Kidney capillary endothelial cell (primary cell): ENCODE measurements around the gene LGR5.
"Not testable (repeated sequence)": the region's sequence is repeated elsewhere in the genome, so short reads cannot be mapped to it uniquely, and the experiment has no call there.

Experiments
- DNase-seq: peaks from one replicate; pipeline ENCODE4 v3.0.0-alpha.2; 2018; ENCODE audit warnings: low spot score

Gene LGR5

DNA sequence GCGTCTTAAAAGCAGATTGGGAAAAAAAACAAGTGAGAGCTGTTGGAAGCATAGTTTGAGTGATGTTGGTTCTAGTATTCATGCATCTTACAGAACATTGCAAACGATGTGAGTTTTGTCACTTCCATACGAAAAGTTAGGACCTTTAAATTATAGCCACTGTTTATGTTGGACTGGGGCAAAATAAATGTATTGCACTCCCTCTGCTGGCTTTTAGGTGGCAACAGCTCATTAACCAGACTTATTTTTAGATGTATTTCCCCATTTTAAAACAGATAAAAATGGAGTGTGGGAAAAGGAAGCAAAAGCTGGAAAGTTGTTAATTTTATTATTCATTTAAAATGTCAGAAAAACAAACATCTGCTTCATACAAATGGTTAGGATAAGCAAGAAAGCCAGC lies 111.9 kb downstream of the LGR5 start:
- DNase-seq: no peak

DNA sequence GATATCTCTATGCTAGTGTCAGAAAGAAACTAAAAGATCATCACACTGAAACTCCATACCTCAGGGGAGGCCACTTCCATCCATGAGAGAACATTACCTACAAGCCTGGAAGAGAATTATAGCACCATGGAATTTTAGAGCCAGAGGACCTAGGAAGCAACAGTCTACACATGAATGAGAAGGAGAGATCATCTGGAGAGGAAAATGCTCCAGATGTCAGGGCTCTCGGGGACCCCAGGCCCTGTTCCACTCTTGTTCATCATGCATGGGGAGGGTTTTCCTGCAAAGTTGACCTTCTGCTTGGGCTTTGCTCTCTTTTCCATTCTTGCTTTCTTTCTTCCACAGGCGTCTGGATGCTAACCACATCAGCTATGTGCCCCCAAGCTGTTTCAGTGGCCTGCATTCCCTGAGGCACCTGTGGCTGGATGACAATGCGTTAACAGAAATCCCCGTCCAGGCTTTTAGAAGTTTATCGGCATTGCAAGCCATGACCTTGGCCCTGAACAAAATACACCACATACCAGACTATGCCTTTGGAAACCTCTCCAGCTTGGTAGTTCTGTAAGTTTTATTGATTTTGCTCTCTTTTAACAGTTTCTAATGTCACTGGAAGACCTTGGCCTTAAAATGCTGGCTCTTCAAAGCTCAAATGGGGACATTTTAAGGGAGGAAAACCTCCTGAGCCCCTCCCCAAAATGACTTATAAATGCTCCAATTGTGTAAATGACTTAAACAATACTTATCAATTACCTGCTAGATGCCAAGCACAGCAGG lies 113.3 kb downstream of the LGR5 start:
- DNase-seq: no peak

DNA sequence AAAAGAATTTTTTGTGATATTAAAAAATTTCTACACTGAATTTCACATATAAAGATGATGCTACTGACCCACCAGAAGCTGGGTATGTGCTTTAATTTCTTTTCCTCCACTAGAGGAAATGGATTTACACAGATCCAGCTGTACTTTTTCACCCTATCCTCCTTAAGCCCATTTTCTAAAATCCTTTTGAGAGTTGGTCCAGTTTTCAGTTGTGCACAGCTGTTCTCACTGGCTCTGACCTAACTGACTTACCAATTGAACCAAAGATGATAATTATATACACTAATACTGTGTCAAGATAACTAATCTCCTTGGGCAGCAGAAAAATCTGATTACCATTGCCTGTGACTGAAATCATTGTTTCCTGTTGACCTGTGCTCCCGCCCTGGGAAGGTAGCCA lies 115.6 kb downstream of the LGR5 start:
- no peak for DNase-seq

DNA sequence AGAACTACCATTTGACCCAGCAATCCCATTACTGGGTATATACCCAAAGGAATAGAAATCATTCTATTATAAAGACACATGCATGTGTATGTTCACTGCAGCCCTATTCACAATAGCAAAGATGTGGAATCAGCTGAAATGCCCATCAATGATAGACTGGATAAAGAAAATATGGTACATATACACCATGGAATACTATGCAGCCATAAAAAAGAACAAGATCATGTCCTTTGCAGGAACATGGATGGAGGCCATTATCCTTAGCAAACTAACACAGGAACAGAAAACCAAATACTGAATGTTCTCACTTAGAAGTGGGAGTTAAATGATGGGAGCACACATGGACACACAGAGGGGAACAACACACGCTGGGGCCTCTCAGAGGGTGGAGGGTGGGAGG lies 116.2 kb downstream of the LGR5 start:
- DNase-seq: not testable (repeated sequence)

DNA sequence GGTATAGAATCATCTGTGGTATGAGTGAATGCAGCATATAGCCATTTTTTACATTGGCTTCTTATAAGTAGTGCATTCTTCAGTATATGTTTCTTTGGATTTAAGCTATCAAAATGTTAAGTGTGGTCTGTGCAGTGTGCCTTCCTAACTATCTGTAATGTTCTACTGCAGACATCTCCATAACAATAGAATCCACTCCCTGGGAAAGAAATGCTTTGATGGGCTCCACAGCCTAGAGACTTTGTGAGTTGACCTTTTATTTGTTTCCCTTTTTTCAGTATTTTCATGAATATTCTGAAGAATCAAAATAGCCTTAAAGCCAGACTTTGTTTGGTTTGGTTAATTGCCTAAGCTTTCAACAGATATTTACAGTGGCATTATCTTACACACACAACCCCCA lies 116.8 kb downstream of the LGR5 start:
- no peak for DNase-seq

DNA sequence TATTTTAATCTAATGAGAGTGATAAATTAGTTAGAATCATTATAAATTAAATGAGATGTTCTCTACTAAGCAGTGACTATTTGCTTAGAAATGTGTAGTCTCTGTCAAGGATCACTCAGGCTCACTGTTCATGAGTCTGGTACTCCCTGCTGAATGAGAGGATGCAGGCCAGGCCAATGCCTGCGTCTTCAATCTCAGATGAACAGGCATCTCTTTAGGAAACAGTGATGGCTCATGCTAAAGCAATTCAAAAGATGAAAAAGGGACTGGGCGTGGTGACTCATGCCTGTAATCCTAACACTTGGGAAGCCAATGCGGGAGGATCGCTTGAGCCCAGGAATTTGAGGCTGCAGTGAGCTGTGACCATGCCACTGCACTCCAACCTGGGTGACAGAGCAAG lies 117.3 kb downstream of the LGR5 start:
- peak; percentile 45 for DNase-seq

DNA sequence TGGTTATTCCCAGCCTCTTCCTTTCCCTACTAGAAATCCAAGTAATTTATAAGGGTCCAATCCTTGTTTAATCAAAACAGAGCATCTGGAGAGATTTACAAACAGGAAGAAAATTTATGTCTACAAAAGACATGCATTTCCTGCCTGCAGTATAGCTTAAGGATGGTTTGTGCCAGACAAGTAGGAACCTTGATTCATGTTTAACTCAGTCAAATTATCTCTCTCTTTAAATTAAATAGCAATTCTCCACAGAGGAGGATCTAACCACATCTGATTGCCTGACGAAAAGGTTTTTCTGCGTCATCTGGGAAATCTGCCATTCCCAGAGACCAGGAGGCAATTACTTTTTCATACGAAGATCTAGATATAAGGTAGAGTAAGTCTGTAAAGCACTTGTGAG lies 118.8 kb downstream of the LGR5 start:
- no peak for DNase-seq

DNA sequence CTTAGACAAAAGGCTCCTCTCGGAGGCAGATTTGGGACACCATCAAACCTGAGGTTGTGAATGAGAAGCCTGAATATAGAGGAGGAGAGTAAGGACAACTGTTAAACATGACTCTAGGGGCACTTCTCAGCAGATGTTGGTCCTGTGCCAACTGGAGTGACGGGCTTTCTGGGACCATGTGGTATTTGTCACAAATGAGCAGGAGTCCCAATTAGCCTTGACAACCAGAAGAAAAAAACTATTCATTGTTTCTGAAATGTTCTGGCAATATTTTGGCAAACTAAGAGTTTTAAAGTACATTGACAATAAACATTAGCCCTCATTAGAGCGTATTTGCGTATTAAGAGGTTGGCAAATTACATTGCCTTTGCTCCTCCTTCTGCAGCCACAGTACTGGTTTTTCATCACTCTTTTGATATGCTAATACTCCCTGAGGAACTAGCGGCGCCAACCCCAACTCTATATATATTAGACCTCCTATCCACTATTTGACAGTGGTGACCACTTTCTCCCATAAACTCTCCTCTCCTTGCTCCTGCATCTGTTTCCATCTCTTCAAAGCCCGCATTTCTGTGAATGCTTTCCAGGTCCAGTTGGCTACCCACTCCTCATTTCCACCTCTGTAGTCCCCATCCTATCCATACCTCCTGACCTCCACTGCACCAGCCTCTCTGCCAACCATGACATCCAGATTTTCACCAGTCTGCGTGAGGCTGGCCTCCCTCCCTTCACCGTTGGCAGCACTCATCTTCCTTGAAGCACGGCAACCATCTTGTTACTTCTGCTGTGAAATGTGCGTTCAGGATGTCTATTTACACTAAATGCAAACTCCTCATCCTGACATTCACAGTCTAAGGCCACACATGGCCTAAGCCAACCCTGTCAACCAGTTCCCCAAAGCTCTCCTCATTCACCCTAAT lies 123.3 kb downstream of the LGR5 start:
- DNase-seq: no peak

DNA sequence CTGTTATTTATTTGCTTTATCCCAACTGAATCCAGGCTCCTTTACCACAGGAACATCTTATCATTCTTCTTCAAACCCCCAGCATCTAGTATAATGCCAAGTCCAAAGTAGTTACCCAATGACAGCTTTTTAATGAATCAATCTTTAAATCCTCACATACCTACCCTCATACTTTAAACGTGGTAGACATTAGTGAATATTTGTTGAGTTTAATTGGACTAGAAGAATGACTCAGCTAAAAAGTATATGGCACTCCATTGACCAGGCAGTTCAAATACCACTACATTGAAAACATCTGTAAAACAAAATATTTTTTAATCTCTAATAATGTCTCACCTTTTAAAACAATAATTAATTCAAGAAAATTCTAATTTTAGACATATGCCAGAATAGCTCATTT lies 125.9 kb downstream of the LGR5 start:
- DNase-seq: no peak

DNA sequence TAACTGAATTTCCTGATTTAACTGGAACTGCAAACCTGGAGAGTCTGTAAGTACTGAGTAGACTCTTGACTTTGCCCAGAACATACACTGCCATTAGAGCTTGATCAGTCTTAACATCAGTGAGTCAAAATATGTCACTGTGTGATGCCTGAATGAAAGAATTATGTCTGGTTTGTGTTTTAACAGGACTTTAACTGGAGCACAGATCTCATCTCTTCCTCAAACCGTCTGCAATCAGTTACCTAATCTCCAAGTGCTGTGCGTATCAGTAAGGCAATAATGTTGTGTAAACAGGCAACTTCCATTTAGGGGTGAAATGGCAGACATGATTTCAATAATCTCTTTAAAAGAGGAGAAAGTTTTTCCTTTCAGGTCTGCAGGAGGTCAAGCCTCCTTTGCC lies 127.1 kb downstream of the LGR5 start:
- no peak for DNase-seq

DNA sequence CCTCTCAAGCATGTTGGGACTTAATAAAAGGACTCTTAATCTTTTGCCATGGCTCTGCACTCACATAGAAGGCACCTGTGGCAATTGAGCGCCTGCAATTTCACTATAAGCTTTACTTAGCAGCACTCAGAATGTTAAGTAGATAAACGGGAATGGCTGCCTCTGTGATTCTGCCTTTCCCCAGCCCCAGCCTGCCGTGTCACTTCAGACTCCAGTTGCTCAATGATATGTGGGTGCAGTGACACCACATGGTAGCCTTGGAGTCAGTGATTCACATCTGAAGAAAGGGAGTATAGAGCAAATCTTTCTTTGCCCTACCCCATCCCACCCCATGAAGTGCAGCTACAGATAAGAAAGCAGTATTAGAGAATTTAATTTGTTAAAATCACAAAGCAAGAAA lies 127.9 kb downstream of the LGR5 start:
- DNase-seq: no peak

DNA sequence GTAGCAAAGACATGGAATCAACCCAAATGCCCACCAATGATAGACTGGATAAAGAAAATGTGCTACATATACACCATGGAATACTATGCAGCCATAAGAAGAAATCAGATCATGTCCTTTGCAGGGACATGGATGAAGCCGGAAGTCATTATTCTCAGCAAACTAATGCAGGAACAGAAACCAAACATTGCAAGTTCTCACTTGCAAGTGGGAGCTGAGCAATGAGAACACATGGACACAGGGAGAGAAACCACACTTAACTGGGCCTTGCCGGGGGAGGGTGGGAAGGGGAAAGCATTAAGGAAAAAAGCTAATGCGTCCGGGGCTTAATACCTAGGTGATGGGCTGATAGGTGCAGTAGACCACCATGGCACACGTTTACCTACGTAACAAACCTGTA lies 130.3 kb downstream of the LGR5 start:
- DNase-seq: not testable (repeated sequence)

DNA sequence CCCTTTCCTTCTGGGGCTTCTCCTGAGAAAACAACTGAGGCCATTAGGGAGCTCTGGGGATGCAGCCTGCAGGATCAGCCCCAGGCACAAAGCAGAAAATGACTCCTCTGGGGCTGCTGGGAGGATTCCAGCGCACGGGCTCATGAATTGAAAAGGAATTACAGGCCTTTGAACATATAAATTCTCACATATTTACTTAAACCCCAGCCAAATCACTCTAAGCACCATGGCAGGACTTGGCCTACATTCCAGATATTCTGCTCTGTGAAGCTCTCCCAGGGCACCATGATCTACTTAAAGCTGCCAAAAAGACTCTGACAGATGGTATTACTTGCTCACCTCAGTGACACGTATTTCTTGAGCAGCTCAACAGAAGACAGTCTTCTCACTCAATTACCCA lies 136.9 kb downstream of the LGR5 start:
- DNase-seq: no peak

DNA sequence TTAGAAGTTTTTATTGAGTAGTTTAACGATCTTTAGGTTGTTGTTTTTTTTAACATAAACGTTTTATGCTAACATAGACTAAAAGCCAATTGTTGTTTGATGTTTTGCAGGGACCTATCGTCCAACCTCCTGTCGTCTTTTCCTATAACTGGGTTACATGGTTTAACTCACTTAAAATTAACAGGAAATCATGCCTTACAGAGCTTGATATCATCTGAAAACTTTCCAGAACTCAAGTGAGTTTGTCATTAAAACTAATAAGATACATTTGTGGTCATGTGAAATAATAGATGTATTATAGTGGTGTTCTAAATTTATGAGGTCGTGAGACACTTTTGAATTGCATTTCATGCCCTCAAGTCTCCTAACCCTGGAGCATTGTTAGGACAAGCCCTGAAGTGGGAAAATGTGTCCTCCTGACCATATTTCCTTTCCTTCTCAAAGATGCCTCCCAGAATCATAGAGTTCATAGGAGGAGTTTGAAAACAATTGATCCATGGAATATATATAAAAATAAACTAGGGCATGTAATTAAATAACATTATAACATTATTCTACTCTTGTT lies 139.2 kb downstream of the LGR5 start:
- no peak for DNase-seq

DNA sequence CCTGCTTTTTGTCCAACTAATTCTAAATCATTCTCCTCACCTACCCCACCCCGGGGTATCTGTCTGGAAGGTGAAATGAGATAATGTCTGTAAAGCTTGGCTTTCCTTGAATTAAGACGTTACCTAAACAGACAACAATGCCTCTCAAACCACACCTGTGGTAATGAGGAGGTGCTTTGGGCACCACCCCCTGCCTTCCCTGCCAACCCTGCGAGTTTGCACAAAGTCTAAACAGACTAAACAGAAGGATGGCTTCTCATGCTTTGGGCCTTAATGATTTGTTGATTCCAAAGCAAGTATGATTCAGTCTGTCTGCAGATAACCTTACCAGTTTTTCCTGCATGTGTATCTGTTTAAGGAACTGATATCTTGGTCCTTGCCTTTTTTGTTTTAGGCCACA lies 141.6 kb downstream of the LGR5 start:
- no peak for DNase-seq

DNA sequence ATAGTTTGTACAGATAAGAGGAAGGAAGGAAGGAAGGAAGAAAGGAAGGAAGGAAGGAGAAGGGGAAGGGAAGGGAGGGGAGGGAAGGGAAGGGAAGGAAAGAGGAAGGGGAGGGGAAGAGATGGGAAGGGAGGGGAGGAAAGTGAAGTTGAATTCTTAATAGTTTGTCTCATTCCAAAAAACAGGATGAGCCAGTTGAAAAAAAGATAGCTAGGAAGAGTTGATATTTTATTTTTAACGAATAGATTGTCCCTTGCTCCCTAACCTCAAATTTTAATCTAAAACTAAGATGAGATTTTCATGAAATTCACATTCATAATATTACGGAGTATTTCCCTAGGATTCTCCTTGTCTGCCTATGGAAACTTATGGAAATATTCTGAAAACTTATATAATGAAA lies 143.3 kb downstream of the LGR5 start:
- DNase-seq: no peak

DNA sequence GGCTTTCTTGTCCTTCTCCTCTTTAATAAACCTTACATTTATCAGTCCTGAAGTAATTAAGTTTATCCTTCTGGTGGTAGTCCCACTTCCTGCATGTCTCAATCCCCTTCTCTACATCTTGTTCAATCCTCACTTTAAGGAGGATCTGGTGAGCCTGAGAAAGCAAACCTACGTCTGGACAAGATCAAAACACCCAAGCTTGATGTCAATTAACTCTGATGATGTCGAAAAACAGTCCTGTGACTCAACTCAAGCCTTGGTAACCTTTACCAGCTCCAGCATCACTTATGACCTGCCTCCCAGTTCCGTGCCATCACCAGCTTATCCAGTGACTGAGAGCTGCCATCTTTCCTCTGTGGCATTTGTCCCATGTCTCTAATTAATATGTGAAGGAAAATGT lies 144.8 kb downstream of the LGR5 start:
- DNase-seq: no peak

DNA sequence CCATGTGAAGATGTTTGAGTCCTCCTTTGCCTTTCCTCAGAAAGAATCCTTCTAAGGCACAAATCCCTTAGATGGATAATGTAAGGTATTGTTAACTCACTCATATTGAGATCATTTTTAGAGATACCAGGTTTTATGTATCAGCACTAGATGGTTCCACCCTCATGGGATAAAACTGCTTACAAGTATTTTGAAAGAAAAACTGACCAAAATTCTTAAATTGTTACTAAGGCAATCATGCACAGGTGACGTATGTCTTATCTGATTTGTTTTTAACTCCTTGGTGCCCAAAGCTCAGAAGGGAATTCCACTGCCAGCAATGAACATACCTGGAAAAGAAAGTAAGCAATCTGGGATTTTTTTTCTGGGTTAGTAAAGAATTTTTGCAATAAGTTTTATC lies 145.6 kb downstream of the LGR5 start:
- no peak for DNase-seq

DNA sequence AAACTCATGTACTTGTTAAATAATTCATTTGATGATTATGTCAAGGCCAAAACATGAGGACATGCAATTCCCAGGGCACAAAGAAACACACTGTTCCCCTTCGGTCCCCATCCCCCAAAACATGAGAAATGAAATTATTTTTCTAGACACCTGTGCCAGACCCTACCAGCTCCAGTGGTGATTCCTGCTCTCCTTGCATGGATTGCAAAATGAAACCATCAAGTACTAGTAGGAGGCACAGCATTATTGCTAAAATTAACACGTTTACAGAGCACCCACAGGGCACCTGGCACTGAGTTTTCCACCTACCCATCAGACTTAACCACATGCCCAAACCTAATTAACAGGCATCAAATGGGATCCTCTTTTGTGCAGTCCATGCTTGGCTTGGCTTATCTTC lies 147.4 kb downstream of the LGR5 start:
- no peak for DNase-seq

DNA sequence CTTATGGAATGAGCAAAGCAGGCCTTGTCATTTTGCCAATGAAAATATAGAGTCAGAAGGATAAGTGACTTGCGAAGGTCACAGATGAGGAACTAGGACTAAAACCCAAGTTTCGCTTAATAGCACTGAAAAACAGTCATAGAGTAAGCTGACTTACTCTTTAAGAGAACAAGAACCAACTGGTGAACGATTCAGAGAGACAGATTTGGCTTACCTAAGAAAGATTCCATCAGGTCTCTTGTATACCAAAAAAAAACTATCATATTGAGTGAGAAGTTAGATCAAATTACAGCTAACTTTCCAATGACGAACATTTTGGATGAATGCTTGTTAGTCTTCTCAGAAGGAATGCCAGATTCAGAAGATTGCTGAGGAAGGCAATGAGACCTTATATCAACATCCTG lies 149.9 kb downstream of the LGR5 start:
- no peak for DNase-seq

DNA sequence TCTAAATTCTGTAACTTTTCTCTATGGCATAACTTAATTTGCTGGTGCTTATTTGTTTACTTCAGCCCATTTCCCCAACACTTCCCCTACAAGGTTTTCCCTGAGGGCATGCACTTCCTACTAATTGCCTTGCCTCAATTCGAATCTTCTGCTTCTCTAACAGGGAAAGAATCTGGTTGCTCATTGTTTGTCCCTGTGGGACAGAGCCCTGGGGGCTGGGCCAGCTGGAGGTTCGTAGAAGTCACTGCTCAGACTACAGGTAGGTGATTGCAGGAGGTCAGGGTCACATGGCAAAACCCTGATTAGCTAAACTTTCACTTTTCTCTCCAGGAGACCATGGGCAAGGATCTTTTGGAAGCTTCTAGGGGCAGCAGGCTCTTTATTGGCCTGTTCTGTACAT lies 152.0 kb downstream of the LGR5 start:
- no peak for DNase-seq

DNA sequence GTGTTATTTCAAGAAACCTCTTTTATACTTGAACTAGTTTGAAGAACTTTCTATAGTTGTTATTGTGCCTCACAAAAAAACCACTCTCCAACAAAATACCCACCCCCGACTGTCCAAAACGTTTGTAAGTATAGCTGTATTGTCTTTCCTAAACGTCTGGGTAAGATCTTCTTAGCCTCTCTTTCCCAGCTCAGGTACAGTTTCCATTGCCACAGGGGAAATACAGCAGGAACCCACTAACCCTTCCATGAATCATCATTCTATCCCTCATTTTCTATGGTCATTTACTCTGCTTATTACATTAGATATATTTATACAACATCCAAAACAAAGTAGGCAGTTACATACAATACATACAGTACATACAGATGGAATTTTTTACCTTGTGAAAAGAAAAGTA lies 153.2 kb downstream of the LGR5 start:
- no peak for DNase-seq
